LNCAP (cell line): ENCODE measurements around the gene NVL.

Source experiments
- TF ChIP-seq, protein P1 (sequence below): fragments of 450-650 bp; IDR thresholded peaks from 2 replicates; pipeline ENCODE4 v1.5.1; 2017; ENCODE audit warnings: mild to moderate bottlenecking

NVL gene

DNA sequence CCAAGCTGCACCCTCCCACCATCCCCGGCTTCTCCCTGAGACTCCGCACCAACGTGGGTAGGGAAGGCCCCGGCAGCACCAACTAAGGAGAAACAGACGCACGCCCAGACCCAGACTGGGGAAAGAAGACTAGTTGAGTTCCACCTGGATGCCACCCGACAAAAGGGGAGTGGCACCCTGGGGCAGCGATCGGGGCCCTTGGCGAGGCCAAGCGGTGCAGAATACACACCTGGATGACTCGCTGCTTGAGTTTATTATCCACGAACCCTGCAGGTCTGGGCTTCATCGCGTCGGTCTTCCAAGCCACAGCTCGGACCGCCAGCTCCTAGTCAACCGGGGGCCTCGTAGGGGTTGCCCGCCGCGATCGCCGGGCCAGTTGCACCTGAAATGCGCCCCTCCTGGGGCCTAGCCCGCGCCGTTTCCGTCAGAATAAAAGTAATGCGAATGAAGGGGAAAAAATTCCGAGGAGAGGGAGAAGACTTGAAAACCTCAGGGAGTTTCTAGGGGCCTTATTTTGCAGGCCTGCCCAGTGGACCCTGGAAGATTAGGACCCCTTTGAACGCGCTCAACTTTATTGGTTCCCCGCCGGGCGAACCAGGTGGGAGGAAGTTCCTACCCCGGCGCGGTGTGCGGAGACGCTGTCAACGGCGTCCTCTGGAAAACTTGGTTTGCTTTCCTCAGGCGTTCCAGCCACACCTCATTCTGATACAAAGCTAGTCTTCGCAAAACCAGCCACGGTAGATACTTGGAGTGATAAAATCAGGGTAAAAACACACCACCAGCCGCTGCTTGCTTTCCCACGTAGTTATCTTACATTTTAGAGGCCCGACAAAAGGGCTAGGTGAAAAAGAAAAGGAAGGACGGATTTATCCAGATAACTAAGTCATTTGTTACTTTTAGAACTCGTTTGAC, at the start of gene NVL:
Gene NVL, minus strand, starts transcription at position 331 of the 912 bp plus-strand sequence. Its CDS starts 45 bp downstream, at position 286.
- TF ChIP-seq, protein P1, sequence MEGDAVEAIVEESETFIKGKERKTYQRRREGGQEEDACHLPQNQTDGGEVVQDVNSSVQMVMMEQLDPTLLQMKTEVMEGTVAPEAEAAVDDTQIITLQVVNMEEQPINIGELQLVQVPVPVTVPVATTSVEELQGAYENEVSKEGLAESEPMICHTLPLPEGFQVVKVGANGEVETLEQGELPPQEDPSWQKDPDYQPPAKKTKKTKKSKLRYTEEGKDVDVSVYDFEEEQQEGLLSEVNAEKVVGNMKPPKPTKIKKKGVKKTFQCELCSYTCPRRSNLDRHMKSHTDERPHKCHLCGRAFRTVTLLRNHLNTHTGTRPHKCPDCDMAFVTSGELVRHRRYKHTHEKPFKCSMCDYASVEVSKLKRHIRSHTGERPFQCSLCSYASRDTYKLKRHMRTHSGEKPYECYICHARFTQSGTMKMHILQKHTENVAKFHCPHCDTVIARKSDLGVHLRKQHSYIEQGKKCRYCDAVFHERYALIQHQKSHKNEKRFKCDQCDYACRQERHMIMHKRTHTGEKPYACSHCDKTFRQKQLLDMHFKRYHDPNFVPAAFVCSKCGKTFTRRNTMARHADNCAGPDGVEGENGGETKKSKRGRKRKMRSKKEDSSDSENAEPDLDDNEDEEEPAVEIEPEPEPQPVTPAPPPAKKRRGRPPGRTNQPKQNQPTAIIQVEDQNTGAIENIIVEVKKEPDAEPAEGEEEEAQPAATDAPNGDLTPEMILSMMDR: no peak

GRCh38 chr1:224378855-224379631, 49.1 kb upstream of the NVL start:
- TF ChIP-seq, protein P1: no peak

GRCh38 chr1:224377676-224378006, 47.7 kb upstream of the NVL start:
- TF ChIP-seq, protein P1: no peak

DNA sequence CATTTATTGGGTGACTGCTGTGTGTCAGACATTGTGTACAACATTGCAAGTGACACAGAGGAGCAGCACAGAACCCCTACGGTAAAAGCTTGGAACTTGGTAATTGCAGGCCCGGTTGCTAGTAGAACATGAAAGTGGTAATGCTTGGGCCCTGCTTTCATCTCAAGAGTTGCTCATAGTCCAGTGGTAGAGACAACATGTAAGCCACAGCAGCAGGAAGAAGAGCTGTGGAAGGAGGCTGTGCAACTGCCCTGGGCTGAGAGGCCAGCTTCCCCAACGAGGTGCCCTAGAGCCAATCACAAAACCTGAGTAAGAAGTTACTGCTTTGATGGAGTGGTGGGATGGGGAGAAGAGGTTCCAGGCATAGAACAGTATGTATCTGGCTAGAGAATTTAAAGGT, 45.1 kb upstream of the NVL start:
- TF ChIP-seq, protein P1: no peak

- TF ChIP-seq, protein P1: no peak
These were observed 43.1 kb upstream of the NVL start for GRCh38 chr1:224373008-224373590.

DNA sequence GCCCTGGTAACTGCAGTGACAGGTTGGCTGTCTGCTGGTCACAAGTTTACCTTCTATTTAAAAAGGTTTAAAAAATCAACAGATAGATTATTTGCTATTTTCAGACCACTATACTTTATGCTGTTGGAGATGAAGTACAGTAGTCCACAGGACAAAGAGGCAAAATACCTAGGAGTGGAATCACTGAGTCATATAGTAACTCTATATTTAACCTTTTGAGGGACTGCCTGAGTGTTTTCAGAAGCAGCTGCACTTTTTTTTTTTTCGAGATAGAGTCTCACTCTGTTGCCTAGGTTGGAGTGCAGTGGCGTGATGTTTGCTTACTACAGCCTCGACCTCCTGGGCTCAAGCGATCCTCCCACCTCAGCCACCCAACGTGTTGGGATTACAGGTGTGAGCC, 38.4 kb upstream of the NVL start:
- TF ChIP-seq, protein P1: no peak

- TF ChIP-seq, protein P1: no peak
These were observed 29.2 kb upstream of the NVL start for GRCh38 chr1:224359207-224359606.
